HG03565 (cell line): ENCODE measurements around the gene TRAPPC5.

Source experiments
- ATAC-seq: cut with Tn5 transposase; IDR thresholded peaks from one replicate; pipeline ENCODE4 v1.9.1; 2021; ENCODE audit warnings: mild to moderate bottlenecking, moderate library complexity; ENCODE audit not compliant: unreplicated experiment

TRAPPC5 gene

GRCh38 chr19:7729831-7730285 lies 49.2 kb downstream of the TRAPPC5 start:
- ATAC-seq: no peak

GRCh38 chr19:7730286-7731217 lies 49.9 kb downstream of the TRAPPC5 start:
- ATAC-seq: no peak

GRCh38 chr19:7731218-7731595 lies 50.6 kb downstream of the TRAPPC5 start:
- ATAC-seq: no peak

GRCh38 chr19:7731615-7732014 lies 51.0 kb downstream of the TRAPPC5 start:
- ATAC-seq: no peak

GRCh38 chr19:7732045-7732444 lies 51.4 kb downstream of the TRAPPC5 start, which contains the start of gene CLEC4G:
Gene CLEC4G, minus strand, starts transcription at chr19:7732110. Its CDS starts 8 bp downstream, at chr19:7732102.
- no peak for ATAC-seq

GRCh38 chr19:7733376-7733775 lies 52.7 kb downstream of the TRAPPC5 start:
- no peak for ATAC-seq

- ATAC-seq: no peak
These were observed 53.9 kb downstream of the TRAPPC5 start for GRCh38 chr19:7734220-7735203.

GRCh38 chr19:7736148-7736547 lies 55.5 kb downstream of the TRAPPC5 start:
- no peak for ATAC-seq

GRCh38 chr19:7737215-7737614 lies 56.6 kb downstream of the TRAPPC5 start:
- ATAC-seq: no peak
